Right atrium auricular region (tissue), 2 donors: ENCODE results near the gene KCNJ10. TPM values are rescaled to one million over a fixed set of nuclear protein-coding genes. Genes with fewer than 3 reads are reported as not detected.

Experiments used
- DNase-seq: peaks from one replicate; pipeline ENCODE4 v3.0.0-alpha.2; 2019; ENCODE audit warnings: low spot score
- H3K27ac ChIP-seq, 2 donors: fragments of 200-600 bp; sonication (generic); 1 replicate in 1 of 2; 2 replicates in 1 of 2; pipeline ENCODE4 v1.5.1; 2016 to 2019
- H3K27me3 ChIP-seq, 2 donors: fragments of 200-600 bp; sonication (generic); one replicate each; pipeline versions ENCODE4 v1.5.1 to v1.6.0; 2017 to 2019
- H3K36me3 ChIP-seq: fragments of 200-600 bp; sonication (generic); one replicate; pipeline ENCODE4 v1.5.1; 2016
- H3K4me1 ChIP-seq, 2 donors: fragments of 200-600 bp; sonication (generic); one replicate each; pipeline versions ENCODE4 v1.5.1 to v1.6.0; 2017 to 2019
- H3K4me3 ChIP-seq, 2 donors: fragments of 200-600 bp; sonication (generic); 1 replicate in 1 of 2; 2 replicates in 1 of 2; pipeline ENCODE4 v1.5.1; 2017 to 2019; ENCODE audit warnings: mild to moderate bottlenecking in 1 of 2, moderate library complexity in 1 of 2
- H3K9me3 ChIP-seq, 2 donors: fragments of 200-600 bp; sonication (generic); one replicate each; pipeline ENCODE4 v1.5.1; 2019
- total RNA-seq, 2 donors: library from RNA; depleted of rRNA; stranded (reverse); fragments of >200 nt; gene quantifications; one replicate each; pipeline ENCODE4 v1.1.0, GENCODE V29; 2016
- TF ChIP-seq, protein P1 (sequence below), 2 donors: fragments of 200-600 bp; sonication (generic); IDR thresholded peaks; one replicate each; pipeline ENCODE4 v1.5.1; 2019; ENCODE audit warnings: antibody characterized with exemption in 2 of 2

KCNJ10 gene
- total RNA-seq, 2 donors from 2014 or later: 0.20 TPM; not detected in 1

DNA sequence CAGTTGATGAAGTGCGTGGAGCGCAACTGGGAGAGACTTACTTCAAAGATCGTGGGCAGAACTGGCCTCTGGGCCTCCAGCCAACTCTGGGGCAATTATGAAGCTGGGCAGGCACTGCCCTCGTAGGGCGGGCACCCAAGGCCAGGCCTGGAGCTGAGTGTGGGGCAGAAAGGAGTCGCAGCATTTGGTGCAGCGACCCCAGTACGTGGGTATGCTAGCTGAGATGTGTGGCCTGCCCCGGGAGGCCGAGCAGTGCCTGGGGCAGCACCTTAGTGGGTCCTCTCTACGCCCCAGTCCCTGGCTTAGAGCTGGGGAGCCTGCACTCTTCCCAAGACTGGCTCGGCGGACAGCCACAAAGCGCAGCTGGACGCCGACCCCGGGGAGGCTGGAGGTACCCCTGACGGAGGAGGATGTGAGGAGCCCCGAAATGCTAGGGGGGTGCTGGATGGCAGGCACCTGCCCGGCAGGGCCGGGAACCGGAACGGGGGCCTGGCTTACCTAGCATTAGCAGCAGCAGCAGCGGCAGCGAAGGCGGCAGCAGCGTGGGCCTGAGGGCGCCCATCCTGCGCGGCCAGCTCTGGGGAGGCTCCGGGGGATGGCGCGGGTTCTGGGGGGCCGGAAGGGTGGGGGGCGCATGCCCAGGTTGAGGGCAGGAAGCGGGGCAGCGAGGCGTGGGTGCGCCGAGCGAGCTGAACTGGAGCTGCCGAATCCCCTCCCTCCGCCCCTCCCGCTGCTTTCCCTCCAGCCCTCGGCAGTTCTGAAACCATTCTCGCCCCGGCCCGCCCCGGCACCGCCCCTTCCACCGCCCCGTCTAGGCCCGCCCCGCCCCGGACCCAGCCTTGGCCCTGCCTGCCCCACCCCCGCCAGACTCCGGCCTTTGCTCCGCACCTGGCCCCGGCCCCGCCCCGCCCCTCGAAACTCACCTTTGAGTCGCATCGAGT, 28.2 kb upstream of the KCNJ10 start, which contains the start of gene IGSF8:
Gene IGSF8, minus strand, starts transcription at position 709 of the 941 bp plus-strand sequence. Its CDS starts 147 bp downstream, at position 562.
- Histone ChIP-seq H3K9me3 (no peaks in the 10 kb centered on the region), H3K27ac (peak within 1 kb of the TSS; percentile 87 to 89), H3K4me1 (peaks cover 0 to 48% of the 10 kb centered on the region in 2 donors), H3K27me3 (no peaks in the 10 kb centered on the region), H3K36me3 (no peaks in the 10 kb centered on the region), H3K4me3 (peak within 1 kb of the TSS; percentile 52 to 88)
- peak; percentile 83 for DNase-seq
- TF ChIP-seq, protein P1, sequence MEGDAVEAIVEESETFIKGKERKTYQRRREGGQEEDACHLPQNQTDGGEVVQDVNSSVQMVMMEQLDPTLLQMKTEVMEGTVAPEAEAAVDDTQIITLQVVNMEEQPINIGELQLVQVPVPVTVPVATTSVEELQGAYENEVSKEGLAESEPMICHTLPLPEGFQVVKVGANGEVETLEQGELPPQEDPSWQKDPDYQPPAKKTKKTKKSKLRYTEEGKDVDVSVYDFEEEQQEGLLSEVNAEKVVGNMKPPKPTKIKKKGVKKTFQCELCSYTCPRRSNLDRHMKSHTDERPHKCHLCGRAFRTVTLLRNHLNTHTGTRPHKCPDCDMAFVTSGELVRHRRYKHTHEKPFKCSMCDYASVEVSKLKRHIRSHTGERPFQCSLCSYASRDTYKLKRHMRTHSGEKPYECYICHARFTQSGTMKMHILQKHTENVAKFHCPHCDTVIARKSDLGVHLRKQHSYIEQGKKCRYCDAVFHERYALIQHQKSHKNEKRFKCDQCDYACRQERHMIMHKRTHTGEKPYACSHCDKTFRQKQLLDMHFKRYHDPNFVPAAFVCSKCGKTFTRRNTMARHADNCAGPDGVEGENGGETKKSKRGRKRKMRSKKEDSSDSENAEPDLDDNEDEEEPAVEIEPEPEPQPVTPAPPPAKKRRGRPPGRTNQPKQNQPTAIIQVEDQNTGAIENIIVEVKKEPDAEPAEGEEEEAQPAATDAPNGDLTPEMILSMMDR (IDR thresholded peaks at IDR 0.05): no peak

- no peak for DNase-seq
- H3K27ac ChIP-seq: peak overlapping the region; percentile 81 to 89
- no peaks in the 10 kb centered on the region for H3K27me3 ChIP-seq
- H3K4me1 ChIP-seq: peaks cover 0 to 40% of the 10 kb centered on the region in 2 donors
- peaks cover 8% of the 10 kb centered on the region for H3K36me3 ChIP-seq
- TF ChIP-seq, protein P1 (IDR thresholded peaks at IDR 0.05): no peak
- peak overlapping the region; percentile 52 to 88 for H3K4me3 ChIP-seq
- H3K9me3 ChIP-seq: no peaks in the 10 kb centered on the region
Observed at GRCh38 chr1:160097151-160097910, 27.4 kb upstream of the KCNJ10 start.

- H3K27me3 ChIP-seq: no peaks in the 10 kb centered on the region
- no peak overlapping the region for H3K4me3 ChIP-seq
- peaks cover 0 to 31% of the 10 kb centered on the region in 2 donors for H3K4me1 ChIP-seq
- H3K9me3 ChIP-seq: no peaks in the 10 kb centered on the region
- TF ChIP-seq, protein P1 (IDR thresholded peaks at IDR 0.05): no peak
- H3K27ac ChIP-seq: peak overlapping the region; percentile 81 to 89
- peaks cover 14% of the 10 kb centered on the region for H3K36me3 ChIP-seq
- DNase-seq: peak; percentile 87
Observed at GRCh38 chr1:160096274-160097116, 26.5 kb upstream of the KCNJ10 start.

DNA sequence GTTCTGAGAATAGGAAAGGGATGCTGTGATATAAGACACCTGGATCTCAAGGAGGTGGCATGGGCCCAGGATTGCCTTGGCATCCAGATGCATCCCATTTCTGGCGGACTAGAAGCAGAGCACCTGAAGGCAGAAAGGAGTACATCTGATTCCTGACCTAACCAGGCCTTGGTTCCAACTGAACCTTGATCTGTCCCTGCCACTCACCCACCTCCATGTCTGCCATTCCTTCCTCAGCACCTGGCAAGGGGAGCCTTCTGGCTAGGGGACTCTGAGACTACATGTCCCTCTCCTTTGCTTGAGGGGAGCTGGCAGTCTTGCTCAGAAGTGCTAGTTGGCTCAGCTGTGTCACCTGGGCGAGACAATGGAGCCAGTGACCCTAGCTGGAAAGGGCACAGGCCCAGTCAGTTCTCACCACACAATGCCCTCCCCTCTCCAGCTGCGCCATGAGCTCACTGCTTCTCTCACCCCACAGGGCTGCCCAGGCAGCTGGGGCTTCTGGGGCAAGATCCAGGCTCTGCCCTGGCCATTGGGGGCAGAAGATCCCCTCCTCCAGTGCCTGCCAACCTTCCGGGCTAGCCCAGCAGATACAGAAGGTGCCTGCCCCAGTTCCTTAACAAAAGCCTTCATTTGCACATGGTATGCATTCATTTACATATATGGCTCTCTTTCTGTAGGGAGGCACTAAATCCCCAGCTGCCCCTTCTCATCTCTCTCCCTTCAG, 25.6 kb upstream of the KCNJ10 start:
- DNase-seq: no peak
- Histone ChIP-seq H3K4me1 (peaks cover 0 to 26% of the 10 kb centered on the region in 2 donors), H3K4me3 (no peak overlapping the region), H3K27me3 (no peaks in the 10 kb centered on the region), H3K36me3 (peaks cover 18% of the 10 kb centered on the region), H3K9me3 (no peaks in the 10 kb centered on the region), H3K27ac (no peak overlapping the region)
- TF ChIP-seq, protein P1 (IDR thresholded peaks at IDR 0.05): no peak
